HL-60 (cell line): ENCODE data around the gene EREG.

Source experiments
- DNase-seq, 2 experiments: peaks; one replicate each; pipeline ENCODE4 v3.0.0-alpha.2; 2010 to 2020; ENCODE audit warnings: low read depth in 1 of 2, low spot score in 1 of 2
- H3K27ac ChIP-seq: fragments of 250-450 bp; sonication (Bioruptor Pico); replicated peaks from 2 replicates; pipeline ENCODE4 v1.5.1; 2020; ENCODE audit warnings: mild to moderate bottlenecking, moderate library complexity
- H3K27me3 ChIP-seq: fragments of 250-450 bp; sonication (Bioruptor Pico); 2 replicates; pipeline ENCODE4 v1.5.1; 2021; ENCODE audit warnings: mild to moderate bottlenecking, moderate library complexity; ENCODE audit not compliant: insufficient read depth, poor library complexity, severe bottlenecking
- H3K4me3 ChIP-seq: replicated peaks from 2 replicates; pipeline ENCODE4 v1.5.1; 2011; ENCODE audit warnings: mild to moderate bottlenecking, control low read depth, low read length; ENCODE audit not compliant: insufficient read depth
- CTCF ChIP-seq: IDR thresholded peaks from one replicate; pipeline ENCODE4 v1.5.1; 2011; ENCODE audit warnings: low read length, control low read depth, inconsistent platforms; ENCODE audit not compliant: insufficient read depth
- GABPA ChIP-seq: IDR thresholded peaks from 2 replicates; pipeline ENCODE4 v1.6.1; 2012; ENCODE audit warnings: low read depth
- POLR2AphosphoS5 ChIP-seq: IDR thresholded peaks from 2 replicates; pipeline ENCODE4 v1.6.1; 2012; ENCODE audit warnings: low read depth
- REST ChIP-seq: IDR thresholded peaks from 2 replicates; pipeline ENCODE4 v1.6.1; 2012; ENCODE audit warnings: low read depth; ENCODE audit not compliant: insufficient replicate concordance
- SPI1 ChIP-seq: IDR thresholded peaks from 2 replicates; pipeline ENCODE4 v1.6.1; 2012; ENCODE audit warnings: low read depth, mild to moderate bottlenecking, borderline replicate concordance

Gene EREG

GRCh38 chr4:74433541-74434172 lies 68.7 kb downstream of the EREG start:
- Histone ChIP-seq H3K27me3 (no peaks in the 10 kb centered on the region), H3K27ac (no peak overlapping the region), H3K4me3 (no peak overlapping the region)
- TF ChIP-seq CTCF (no peak), POLR2AphosphoS5 (no peak)
- DNase-seq: no peak

GRCh38 chr4:74435296-74435695 lies 70.4 kb downstream of the EREG start:
- Histone ChIP-seq H3K4me3 (no peak overlapping the region), H3K27ac (no peak overlapping the region), H3K27me3 (no peaks in the 10 kb centered on the region)
- no peak for TF ChIP-seq GABPA
- no peak for TF ChIP-seq POLR2AphosphoS5
- no peak for TF ChIP-seq SPI1
- no peak for DNase-seq

- TF ChIP-seq POLR2AphosphoS5 (no peak), SPI1 (no peak), CTCF (no peak), REST (no peak), GABPA (no peak)
- no peak overlapping the region for H3K4me3 ChIP-seq
- no peaks in the 10 kb centered on the region for H3K27me3 ChIP-seq
- no peak overlapping the region for H3K27ac ChIP-seq
- no peak for DNase-seq
Measured at GRCh38 chr4:74437866-74438265, 72.9 kb downstream of the EREG start.
